Measurements from ENCODE around the gene VSIG4.

The VSIG4 gene

GRCh38 chrX:65999563-66000148, 40.2 kb downstream of the VSIG4 start:
- Histone ChIP-seq H3K27me3 (ENCODE audit: control insufficient read depth, insufficient read depth, low read length) (no peaks in the 10 kb centered on the region), H3K4me2 (ENCODE audit: low read length) (no peak overlapping the region), H2AFZ (no peak overlapping the region), H3K4me3 (ENCODE audit: low read depth, low read length) (no peak overlapping the region), H3K36me3 (ENCODE audit: control insufficient read depth, insufficient read depth, low read length) (no peaks in the 10 kb centered on the region), H3K27ac (no peak overlapping the region), H3K9me3 (ENCODE audit: control insufficient read depth, low read length) (no peaks in the 10 kb centered on the region), H3K9ac (no peak overlapping the region), H3K79me2 (no peaks in the 10 kb centered on the region), H3K4me1 (no peaks in the 10 kb centered on the region)
- no peak for TF ChIP-seq CTCF (IDR thresholded peaks at IDR 0.05)

- no peak for TF ChIP-seq CTCF (IDR thresholded peaks at IDR 0.05)
- Histone ChIP-seq H3K4me2 (ENCODE audit: low read length) (no peak overlapping the region), H3K9ac (no peak overlapping the region), H3K27me3 (ENCODE audit: control insufficient read depth, insufficient read depth, low read length) (no peaks in the 10 kb centered on the region), H2AFZ (no peak overlapping the region), H3K4me1 (no peaks in the 10 kb centered on the region), H3K9me3 (ENCODE audit: control insufficient read depth, low read length) (no peaks in the 10 kb centered on the region), H3K27ac (no peak overlapping the region), H3K4me3 (ENCODE audit: low read depth, low read length) (no peak overlapping the region), H3K36me3 (ENCODE audit: control insufficient read depth, insufficient read depth, low read length) (no peaks in the 10 kb centered on the region), H3K79me2 (no peaks in the 10 kb centered on the region)
Measured at GRCh38 chrX:65999029-65999562, 40.8 kb downstream of the VSIG4 start.

- no peak overlapping the region for H2AFZ ChIP-seq
- H3K9ac ChIP-seq: no peak overlapping the region
- no peak for TF ChIP-seq CTCF (IDR thresholded peaks at IDR 0.05)
- H3K27me3 ChIP-seq (ENCODE audit: control insufficient read depth, insufficient read depth, low read length): no peaks in the 10 kb centered on the region
- no peaks in the 10 kb centered on the region for H3K4me1 ChIP-seq
- H3K79me2 ChIP-seq: no peaks in the 10 kb centered on the region
- no peak overlapping the region for H3K4me3 ChIP-seq (ENCODE audit: low read depth, low read length)
- H3K27ac ChIP-seq: no peak overlapping the region
- H3K4me2 ChIP-seq (ENCODE audit: low read length): no peak overlapping the region
- H3K9me3 ChIP-seq (ENCODE audit: control insufficient read depth, low read length): no peaks in the 10 kb centered on the region
- no peaks in the 10 kb centered on the region for H3K36me3 ChIP-seq (ENCODE audit: control insufficient read depth, insufficient read depth, low read length)
Measured at GRCh38 chrX:65997978-65998717, 41.7 kb downstream of the VSIG4 start.

GRCh38 chrX:65994519-65995506, 45.1 kb downstream of the VSIG4 start:
- Histone ChIP-seq H3K4me3 (ENCODE audit: low read depth, low read length) (no peak overlapping the region), H3K27ac (no peak overlapping the region), H3K4me2 (ENCODE audit: low read length) (no peak overlapping the region), H3K9me3 (ENCODE audit: control insufficient read depth, low read length) (no peaks in the 10 kb centered on the region), H3K4me1 (no peaks in the 10 kb centered on the region), H2AFZ (no peak overlapping the region), H3K79me2 (no peaks in the 10 kb centered on the region), H3K9ac (no peak overlapping the region), H3K27me3 (ENCODE audit: control insufficient read depth, insufficient read depth, low read length) (no peaks in the 10 kb centered on the region), H3K36me3 (ENCODE audit: control insufficient read depth, insufficient read depth, low read length) (no peaks in the 10 kb centered on the region)
- no peak for TF ChIP-seq CTCF (IDR thresholded peaks at IDR 0.05)
